ENCODE data around the gene CDC26. TPM values are rescaled to one million over a fixed set of nuclear protein-coding genes. Genes with fewer than 3 reads are reported as not detected.

The CDC26 gene
- total RNA-seq, 5 donors from 2014 or later (not counting 1 experiment from before 2014, with no cell fraction given): 25.1 to 37.0 (median 34.7) TPM

- Mint-ChIP-seq H3K4me3 (no peak overlapping the region), H3K36me3 (peaks cover 42% of the 10 kb centered on the region), H3K4me1 (no peaks in the 10 kb centered on the region), H3K9me3 (no peaks in the 10 kb centered on the region), H3K27ac (no peak overlapping the region), H3K27me3 (no peaks in the 10 kb centered on the region)
- DNase-seq (no peak), ATAC-seq (replicated peaks in 1 of 4) (no peak)
- no CpG with 5 or more reads among the region's 1 CpG for WGBS (ENCODE audit: insufficient coverage)
- H3K4me1 ChIP-seq (ENCODE audit: control insufficient read depth in 1 of 2, extremely low read depth in 1 of 2, insufficient read depth in 2 of 2, low read length in 2 of 2): no peaks in the 10 kb centered on the region
- peaks cover 4 to 20% of the 10 kb centered on the region in 2 donors for H3K36me3 ChIP-seq (ENCODE audit: control insufficient read depth in 2 of 2, extremely low read depth in 1 of 2, insufficient read depth in 1 of 2, low read length in 1 of 2)
- H3K27ac ChIP-seq (ENCODE audit: low read length): no peak overlapping the region
- no peaks in the 10 kb centered on the region for H3K27me3 ChIP-seq (replicated peaks in 1 of 2; ENCODE audit: control insufficient read depth in 2 of 2, extremely low read depth in 1 of 2, insufficient read depth in 2 of 2, low read length in 1 of 2)
- no peak overlapping the region for H3K4me3 ChIP-seq (ENCODE audit: control insufficient read depth in 1 of 2, extremely low read depth in 1 of 2, low read length in 1 of 2)
- ChIA-PET CTCF (no interaction called here), POLR2A (no interaction called here)
- no peaks in the 10 kb centered on the region for H3K9me3 ChIP-seq
These were observed 13.3 kb downstream of the CDC26 start for GRCh38 chr9:113261917-113262671.

DNA sequence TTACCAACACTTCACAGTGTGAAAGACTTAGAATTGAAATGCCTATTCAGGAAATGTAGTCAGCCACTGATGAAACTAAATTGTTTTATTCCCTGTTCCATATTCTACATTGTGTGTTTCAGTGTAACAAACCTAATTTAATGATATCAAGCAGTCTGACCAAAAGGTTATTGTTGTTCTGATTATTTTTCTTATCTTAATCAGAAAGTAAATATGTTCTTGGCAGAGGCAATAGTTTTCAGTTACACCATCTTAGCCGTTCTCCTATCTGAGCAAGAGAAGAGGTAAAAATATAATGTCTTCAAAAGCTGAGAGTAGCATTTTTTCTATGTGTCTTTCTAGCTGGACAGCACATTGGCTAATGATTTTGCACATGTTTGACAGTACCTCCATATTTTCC lies 17.1 kb downstream of the CDC26 start:
- ATAC-seq (replicated peaks in 1 of 4) (no peak), DNase-seq (no peak)
- ChIA-PET POLR2A (no interaction called here), CTCF (interaction anchor here in 1 of 2 donors (0.7 kb wide), 1 partner anchor 24 kb away, joined by 4 read pairs; no protein-coding TSS in a partner anchor)
- H3K27me3 ChIP-seq (replicated peaks in 1 of 2; ENCODE audit: control insufficient read depth in 2 of 2, extremely low read depth in 1 of 2, insufficient read depth in 2 of 2, low read length in 1 of 2): no peaks in the 10 kb centered on the region
- H3K9me3 ChIP-seq: no peaks in the 10 kb centered on the region
- H3K36me3 ChIP-seq (ENCODE audit: control insufficient read depth in 2 of 2, extremely low read depth in 1 of 2, insufficient read depth in 1 of 2, low read length in 1 of 2): peaks cover 4 to 12% of the 10 kb centered on the region in 2 donors
- Mint-ChIP-seq H3K4me1 (no peaks in the 10 kb centered on the region), H3K9me3 (no peaks in the 10 kb centered on the region), H3K36me3 (peaks cover 36% of the 10 kb centered on the region), H3K4me3 (no peak overlapping the region), H3K27me3 (no peaks in the 10 kb centered on the region), H3K27ac (no peak overlapping the region)
- no peak overlapping the region for H3K27ac ChIP-seq (ENCODE audit: low read length)
- H3K4me3 ChIP-seq (ENCODE audit: control insufficient read depth in 1 of 2, extremely low read depth in 1 of 2, low read length in 1 of 2): no peak overlapping the region
- WGBS (ENCODE audit: insufficient coverage): no CpG with 5 or more reads among the region's 1 CpG
- no peaks in the 10 kb centered on the region for H3K4me1 ChIP-seq (ENCODE audit: control insufficient read depth in 1 of 2, extremely low read depth in 1 of 2, insufficient read depth in 2 of 2, low read length in 2 of 2)

- Histone ChIP-seq H3K4me3 (ENCODE audit: control insufficient read depth in 1 of 2, extremely low read depth in 1 of 2, low read length in 1 of 2) (no peak overlapping the region), H3K27ac (ENCODE audit: low read length) (no peak overlapping the region), H3K9me3 (no peaks in the 10 kb centered on the region), H3K27me3 (replicated peaks in 1 of 2; ENCODE audit: control insufficient read depth in 2 of 2, extremely low read depth in 1 of 2, insufficient read depth in 2 of 2, low read length in 1 of 2) (no peaks in the 10 kb centered on the region), H3K36me3 (ENCODE audit: control insufficient read depth in 2 of 2, extremely low read depth in 1 of 2, insufficient read depth in 1 of 2, low read length in 1 of 2) (peaks cover 4 to 12% of the 10 kb centered on the region in 2 donors), H3K4me1 (ENCODE audit: control insufficient read depth in 1 of 2, extremely low read depth in 1 of 2, insufficient read depth in 2 of 2, low read length in 2 of 2) (no peaks in the 10 kb centered on the region)
- Mint-ChIP-seq H3K4me3 (no peak overlapping the region), H3K27me3 (no peaks in the 10 kb centered on the region), H3K9me3 (no peaks in the 10 kb centered on the region), H3K36me3 (peaks cover 36% of the 10 kb centered on the region), H3K4me1 (no peaks in the 10 kb centered on the region), H3K27ac (no peak overlapping the region)
- WGBS (ENCODE audit: insufficient coverage): no CpG with 5 or more reads among the region's 3 CpGs
- ATAC-seq (replicated peaks in 1 of 4) (no peak), DNase-seq (no peak)
- CTCF ChIA-PET: no interaction called here
- POLR2A ChIA-PET: no interaction called here
These were observed 17.5 kb downstream of the CDC26 start for GRCh38 chr9:113257863-113258262.

- no peaks in the 10 kb centered on the region for H3K9me3 ChIP-seq
- H3K27ac Mint-ChIP-seq: no peak overlapping the region
- no peak for ATAC-seq (replicated peaks in 1 of 4)
- CTCF ChIA-PET: no interaction called here
- peaks cover 4 to 10% of the 10 kb centered on the region in 2 donors for H3K36me3 ChIP-seq (ENCODE audit: control insufficient read depth in 2 of 2, extremely low read depth in 1 of 2, insufficient read depth in 1 of 2, low read length in 1 of 2)
- H3K27me3 Mint-ChIP-seq: no peaks in the 10 kb centered on the region
- no peak overlapping the region for H3K4me3 Mint-ChIP-seq
- POLR2A ChIA-PET: no interaction called here
- 100% methylated on average over 4 of the region's 6 CpGs for WGBS (ENCODE audit: insufficient coverage)
- no peak overlapping the region for H3K27ac ChIP-seq (ENCODE audit: low read length)
- peaks cover 22% of the 10 kb centered on the region for H3K36me3 Mint-ChIP-seq
- H3K9me3 Mint-ChIP-seq: peaks cover 0 to 2% (median 0%) of the 10 kb centered on the region in 3 donors
- no peak overlapping the region for H3K4me3 ChIP-seq (ENCODE audit: control insufficient read depth in 1 of 2, extremely low read depth in 1 of 2, low read length in 1 of 2)
- H3K4me1 ChIP-seq (ENCODE audit: control insufficient read depth in 1 of 2, extremely low read depth in 1 of 2, insufficient read depth in 2 of 2, low read length in 2 of 2): no peaks in the 10 kb centered on the region
- H3K27me3 ChIP-seq (replicated peaks in 1 of 2; ENCODE audit: control insufficient read depth in 2 of 2, extremely low read depth in 1 of 2, insufficient read depth in 2 of 2, low read length in 1 of 2): no peaks in the 10 kb centered on the region
- DNase-seq: no peak
- no peaks in the 10 kb centered on the region for H3K4me1 Mint-ChIP-seq
These were observed 19.9 kb downstream of the CDC26 start for GRCh38 chr9:113255438-113255837.

GRCh38 chr9:113254991-113255390 lies 20.4 kb downstream of the CDC26 start:
- H3K27ac Mint-ChIP-seq: no peak overlapping the region
- CTCF ChIA-PET: no interaction called here
- no CpG with 5 or more reads among the region's 1 CpG for WGBS (ENCODE audit: insufficient coverage)

GRCh38 chr9:113250807-113251206 lies 24.6 kb downstream of the CDC26 start:
- Histone ChIP-seq H3K27ac (ENCODE audit: low read length) (no peak overlapping the region), H3K36me3 (ENCODE audit: control insufficient read depth in 2 of 2, extremely low read depth in 1 of 2, insufficient read depth in 1 of 2, low read length in 1 of 2) (no peaks in the 10 kb centered on the region), H3K9me3 (no peaks in the 10 kb centered on the region), H3K4me1 (ENCODE audit: control insufficient read depth in 1 of 2, extremely low read depth in 1 of 2, insufficient read depth in 2 of 2, low read length in 2 of 2) (no peaks in the 10 kb centered on the region), H3K4me3 (ENCODE audit: control insufficient read depth in 1 of 2, extremely low read depth in 1 of 2, low read length in 1 of 2) (no peak overlapping the region), H3K27me3 (replicated peaks in 1 of 2; ENCODE audit: control insufficient read depth in 2 of 2, extremely low read depth in 1 of 2, insufficient read depth in 2 of 2, low read length in 1 of 2) (no peaks in the 10 kb centered on the region)
- no peak for ATAC-seq (replicated peaks in 1 of 4)
- Mint-ChIP-seq H3K9me3 (peaks cover 0 to 2% (median 0%) of the 10 kb centered on the region in 3 donors), H3K36me3 (peaks cover 4% of the 10 kb centered on the region), H3K4me1 (no peaks in the 10 kb centered on the region), H3K27me3 (no peaks in the 10 kb centered on the region), H3K4me3 (no peak overlapping the region), H3K27ac (no peak overlapping the region)
- CTCF ChIA-PET: no interaction called here
- WGBS (ENCODE audit: insufficient coverage): no CpG with 5 or more reads among the region's 2 CpGs
- POLR2A ChIA-PET: no interaction called here
- DNase-seq: no peak

More at GRCh38 chr9:113254991-113255390, 20.4 kb downstream of the CDC26 start:
- H3K4me3 ChIP-seq (ENCODE audit: control insufficient read depth in 1 of 2, extremely low read depth in 1 of 2, low read length in 1 of 2): no peak overlapping the region
- POLR2A ChIA-PET: no interaction called here
- H3K4me1 Mint-ChIP-seq: no peaks in the 10 kb centered on the region
- peaks cover 0 to 2% (median 0%) of the 10 kb centered on the region in 3 donors for H3K9me3 Mint-ChIP-seq
- no peaks in the 10 kb centered on the region for H3K27me3 Mint-ChIP-seq
- no peak overlapping the region for H3K4me3 Mint-ChIP-seq
- peaks cover 17% of the 10 kb centered on the region for H3K36me3 Mint-ChIP-seq
- peaks cover under 1 to 6% of the 10 kb centered on the region in 2 donors for H3K36me3 ChIP-seq (ENCODE audit: control insufficient read depth in 2 of 2, extremely low read depth in 1 of 2, insufficient read depth in 1 of 2, low read length in 1 of 2)
- H3K27ac ChIP-seq (ENCODE audit: low read length): no peak overlapping the region
- ATAC-seq (replicated peaks in 1 of 4): no peak
- no peaks in the 10 kb centered on the region for H3K4me1 ChIP-seq (ENCODE audit: control insufficient read depth in 1 of 2, extremely low read depth in 1 of 2, insufficient read depth in 2 of 2, low read length in 2 of 2)
- H3K27me3 ChIP-seq (replicated peaks in 1 of 2; ENCODE audit: control insufficient read depth in 2 of 2, extremely low read depth in 1 of 2, insufficient read depth in 2 of 2, low read length in 1 of 2): no peaks in the 10 kb centered on the region
- no peaks in the 10 kb centered on the region for H3K9me3 ChIP-seq
- DNase-seq: no peak

All from T-cell (primary cell).